ENCODE results near the gene SDHC.
"Not testable (repeated sequence)": the region's sequence is repeated elsewhere in the genome, so short reads cannot be mapped to it uniquely, and the experiment has no call there.

Gene SDHC

GRCh38 chr1:161388639-161389038 is 74.5 kb downstream of the SDHC start:
- no peak for DNase-seq

- DNase-seq: not testable (repeated sequence)
These were observed 75.0 kb downstream of the SDHC start for GRCh38 chr1:161389158-161389557.

DNA sequence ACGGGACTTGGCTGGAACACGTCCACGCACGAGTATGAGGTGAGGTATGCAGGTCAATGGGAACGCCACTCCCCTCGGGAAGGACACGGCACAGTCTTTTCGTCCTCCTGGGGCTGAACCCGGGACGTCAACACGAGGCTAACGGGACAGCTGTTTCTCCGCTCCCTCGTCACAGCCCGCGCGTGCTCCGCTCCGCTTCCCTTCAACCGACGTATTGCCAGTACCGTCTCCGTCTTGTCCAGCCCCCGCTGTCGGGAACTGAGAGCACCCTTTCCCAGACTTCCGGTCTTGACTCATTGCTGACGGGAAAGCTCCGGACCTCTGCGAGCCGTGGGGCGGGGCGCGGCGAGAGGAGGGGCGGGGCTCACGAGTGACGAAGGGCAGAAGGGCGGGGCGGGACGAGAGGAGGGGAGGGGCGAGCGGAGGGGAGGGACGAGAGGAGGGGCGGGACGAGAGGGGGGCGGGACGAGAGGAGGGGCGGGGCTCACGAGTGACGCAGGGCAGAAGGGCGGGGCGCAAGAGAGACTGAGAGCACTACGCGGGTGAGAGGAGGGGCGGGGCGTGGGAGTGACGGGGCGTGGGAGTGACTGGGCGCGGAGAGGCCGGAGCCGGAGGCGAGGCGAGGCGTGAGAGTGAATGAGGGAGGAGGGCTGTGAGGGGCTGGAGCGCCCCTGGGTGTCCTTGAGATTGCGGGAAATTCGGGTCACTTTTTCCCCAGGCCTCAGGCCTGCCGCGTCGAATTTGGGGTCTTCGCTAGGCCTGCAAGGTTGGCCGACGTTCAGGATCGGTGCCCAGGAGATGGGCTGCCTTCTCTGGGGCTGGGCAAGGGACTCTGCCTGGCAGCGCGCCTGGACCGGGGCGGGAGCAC is 75.7 kb downstream of the SDHC start:
- peak; percentile 98 to 100 (median 99) for DNase-seq

- no peak for DNase-seq
These were observed 76.3 kb downstream of the SDHC start for GRCh38 chr1:161390559-161390858.

- not testable (repeated sequence) for DNase-seq
These were observed 77.0 kb downstream of the SDHC start for GRCh38 chr1:161391136-161391535.

- DNase-seq: no peak
These were observed 77.4 kb downstream of the SDHC start for GRCh38 chr1:161391611-161392010.

DNA sequence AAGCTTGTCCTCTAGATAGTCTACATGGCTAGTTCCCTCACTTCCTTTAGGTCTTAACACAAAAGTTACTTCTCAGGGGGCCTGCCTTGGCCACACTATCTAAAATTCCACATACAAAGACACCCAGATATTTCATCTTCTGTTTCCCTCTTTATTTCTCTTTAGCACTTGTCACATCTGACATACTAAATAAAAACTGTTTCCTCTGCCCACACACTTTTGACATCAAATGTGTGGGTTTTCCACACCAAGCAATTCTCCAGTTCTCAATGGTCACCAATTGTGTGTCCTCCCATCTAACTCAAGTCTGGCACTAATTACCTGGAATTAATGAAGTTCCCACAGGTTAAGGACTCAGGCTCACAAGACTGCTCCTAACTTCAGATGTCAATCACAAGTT is 79.0 kb downstream of the SDHC start:
- peak in 2 of 4 experiments; percentile 33 to 49 for DNase-seq

GRCh38 chr1:161397038-161397437 is 82.9 kb downstream of the SDHC start:
- DNase-seq: not testable (repeated sequence)

- DNase-seq: no peak
These were observed 84.7 kb downstream of the SDHC start for GRCh38 chr1:161398900-161399256.

- peak; percentile 91 to 96 (median 94) for DNase-seq
These were observed 85.2 kb downstream of the SDHC start for GRCh38 chr1:161399257-161399998.

- DNase-seq: no peak
These were observed 88.3 kb downstream of the SDHC start for GRCh38 chr1:161402446-161402845.

GRCh38 chr1:161404051-161404597 is 89.9 kb downstream of the SDHC start:
- DNase-seq: peak in 1 of 4 experiments; percentile 19

DNA sequence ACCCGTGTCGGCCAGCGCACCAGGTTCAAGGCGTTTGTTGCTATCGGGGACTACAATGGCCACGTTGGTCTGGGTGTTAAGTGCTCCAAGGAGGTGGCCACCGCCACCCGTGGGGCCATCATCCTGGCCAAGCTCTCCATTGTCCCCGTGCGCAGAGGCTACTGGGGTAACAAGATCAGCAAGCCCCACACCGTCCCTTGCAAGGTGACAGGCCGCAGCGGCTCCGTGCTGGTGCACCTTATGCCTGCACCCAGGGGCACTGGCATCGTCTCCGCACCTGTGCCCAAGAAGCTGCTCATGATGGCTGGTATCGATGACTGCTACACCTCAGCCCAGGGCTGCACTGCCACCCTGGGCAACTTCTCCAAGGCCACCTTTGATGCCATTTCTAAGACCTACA is 92.4 kb downstream of the SDHC start:
- DNase-seq: not testable (repeated sequence)

DNA sequence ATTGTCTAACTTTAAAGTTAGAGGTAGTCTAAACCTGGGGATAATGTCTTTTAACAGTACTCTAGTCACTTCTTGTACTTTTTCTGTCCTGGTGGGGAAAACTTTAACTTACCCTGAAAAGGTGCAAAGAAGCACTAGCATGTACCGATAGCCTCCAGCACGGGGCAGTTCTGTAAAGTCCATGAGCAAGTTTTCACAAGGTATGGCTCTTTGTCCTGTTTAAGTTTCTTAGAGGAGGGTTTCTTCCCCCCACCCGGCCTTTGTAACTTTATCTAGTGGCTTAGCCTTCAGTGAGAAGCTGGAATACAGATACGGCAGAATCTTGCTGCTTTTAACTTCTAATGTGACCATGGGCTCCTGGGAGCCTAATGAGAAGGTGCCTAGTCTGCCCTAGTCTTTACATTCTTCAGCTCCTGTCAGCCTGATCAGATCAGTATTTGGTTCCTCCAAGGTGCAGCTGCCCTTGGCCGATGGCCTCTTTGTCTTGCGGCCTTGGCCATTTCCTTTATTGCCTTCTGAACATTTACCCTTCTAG is 93.3 kb downstream of the SDHC start:
- DNase-seq: no peak

DNA sequence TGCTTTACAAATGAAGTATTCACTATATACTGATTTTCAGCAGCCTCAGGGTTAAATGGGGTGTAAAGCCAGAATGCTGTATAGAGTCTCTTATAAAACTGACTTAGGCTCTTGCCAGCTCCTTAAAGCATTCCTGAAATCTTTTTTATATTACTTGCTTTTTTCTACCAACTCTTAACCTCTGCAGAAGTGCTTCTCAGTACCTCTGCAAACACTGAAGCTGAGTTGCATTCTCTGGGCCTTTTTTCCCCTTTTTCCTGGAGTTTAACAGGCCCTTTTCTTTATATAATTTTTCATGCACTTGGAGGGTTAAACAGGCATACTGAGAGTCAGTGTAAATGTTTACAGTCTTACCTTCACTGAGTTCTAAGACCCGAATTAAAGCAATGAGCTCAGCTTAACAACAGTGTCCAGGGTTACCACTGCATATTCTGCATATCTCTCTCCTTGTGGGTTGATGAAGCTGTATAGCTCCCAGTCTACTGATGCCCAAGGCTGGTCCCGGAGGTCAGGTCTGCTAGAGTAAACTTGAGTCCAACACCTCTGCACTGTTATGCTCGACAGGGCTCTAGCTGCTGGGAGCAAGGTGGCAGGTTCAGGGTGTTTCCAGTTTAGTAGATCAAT is 94.4 kb downstream of the SDHC start:
- DNase-seq: no peak

DNA sequence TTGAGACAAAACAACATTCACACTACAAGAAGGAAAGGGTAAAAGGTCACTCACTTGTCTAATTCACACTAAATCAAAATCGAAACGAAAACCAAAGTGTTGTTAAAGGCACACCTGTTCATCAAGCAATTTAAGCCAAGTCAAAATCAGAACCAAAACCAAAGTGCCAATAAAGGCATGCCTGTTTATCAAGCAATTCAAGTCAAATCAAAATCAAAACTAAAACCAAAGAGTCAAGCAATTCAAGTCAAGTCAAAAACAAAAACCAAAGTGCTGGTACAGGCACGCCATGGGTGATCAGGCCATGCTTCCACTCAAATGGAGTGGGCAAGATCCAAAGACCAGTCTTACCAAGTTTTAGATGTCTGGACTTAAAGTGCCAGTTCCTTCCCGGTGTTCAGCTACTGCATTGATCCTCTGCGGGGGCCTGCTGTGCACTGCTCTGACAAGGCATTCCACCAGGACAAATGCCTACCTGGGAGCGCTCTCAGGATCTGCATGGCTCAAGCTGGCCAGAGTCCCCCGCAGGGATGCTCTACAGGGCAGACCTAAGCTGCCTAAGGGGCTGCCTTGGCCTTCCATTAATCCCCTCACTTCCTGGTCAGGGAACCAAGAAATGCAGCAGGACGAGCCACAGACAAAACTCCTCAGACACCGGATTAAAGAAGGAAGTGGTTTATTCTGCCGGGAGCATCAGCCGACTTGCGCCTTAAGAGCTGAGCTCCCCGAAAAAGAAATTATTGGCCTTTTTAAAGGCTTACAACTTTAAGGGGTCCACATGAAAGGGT is 95.9 kb downstream of the SDHC start:
- DNase-seq: not testable (repeated sequence)

- DNase-seq: not testable (repeated sequence)
These were observed 96.4 kb downstream of the SDHC start for GRCh38 chr1:161410636-161410970.
